Osteocyte (in vitro differentiated cells): Measurements from ENCODE around the gene ZNF784. TPM values are rescaled to one million over a fixed set of nuclear protein-coding genes. Genes with fewer than 3 reads are reported as not detected.

ENCODE experiments used
- DNase-seq: peaks from one replicate; pipeline ENCODE4 v3.0.0; 2021; ENCODE audit warnings: mixed read lengths; ENCODE audit not compliant: unreplicated experiment; ENCODE audit errors: extremely low spot score
- H3K27ac Mint-ChIP-seq: one replicate; pipeline ENCODE4 v1.8.0; 2021; ENCODE audit warnings: mild to moderate bottlenecking, mixed read lengths; ENCODE audit not compliant: unreplicated experiment
- H3K27me3 Mint-ChIP-seq: one replicate; pipeline ENCODE4 v1.8.0; 2021; ENCODE audit warnings: mixed read lengths; ENCODE audit not compliant: unreplicated experiment
- H3K36me3 Mint-ChIP-seq: one replicate; pipeline ENCODE4 v1.8.0; 2021; ENCODE audit warnings: mixed read lengths; ENCODE audit not compliant: unreplicated experiment
- H3K4me1 Mint-ChIP-seq: one replicate; pipeline ENCODE4 v1.8.0; 2021; ENCODE audit warnings: mixed read lengths; ENCODE audit not compliant: unreplicated experiment
- H3K4me3 Mint-ChIP-seq: one replicate; pipeline ENCODE4 v1.8.0; 2021; ENCODE audit warnings: mild to moderate bottlenecking, moderate library complexity, mixed read lengths; ENCODE audit not compliant: unreplicated experiment
- H3K9me3 Mint-ChIP-seq: one replicate; pipeline ENCODE4 v1.8.0; 2021; ENCODE audit warnings: mixed read lengths; ENCODE audit not compliant: unreplicated experiment
- total RNA-seq: library from RNA; stranded (reverse); gene quantifications from 2 replicates; pipeline ENCODE4 v1.2.1, GENCODE V29; 2021
- TF ChIP-seq, protein P1 (sequence below): fragments of 200-600 bp; sonication (generic); IDR thresholded peaks from 2 replicates; pipeline ENCODE4 v1.5.0; 2021; ENCODE audit warnings: antibody characterized with exemption, mild to moderate bottlenecking, moderate library complexity

The ZNF784 gene
- total RNA-seq, 1 donor from 2014 or later, result 9.6 TPM

DNA sequence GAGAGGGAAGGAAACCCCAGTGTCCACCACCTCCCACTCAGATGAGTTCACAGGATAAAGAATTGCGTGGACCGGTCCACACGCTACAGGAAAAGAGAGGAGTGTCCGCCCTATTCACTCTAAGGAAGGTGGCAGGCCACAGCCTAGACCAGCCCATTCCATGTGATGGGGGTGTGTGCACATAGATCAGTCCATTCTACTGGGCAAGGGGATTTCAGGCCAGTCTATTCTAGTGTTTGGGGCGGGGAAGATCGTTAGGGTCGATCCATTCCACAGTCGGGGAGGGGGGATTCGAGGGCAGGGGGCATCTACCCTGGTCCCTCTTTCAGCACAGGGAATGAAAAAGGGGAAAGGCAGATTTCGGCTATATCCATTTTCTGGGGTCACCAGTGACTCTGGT, 32.8 kb downstream of the ZNF784 start:
- Mint-ChIP-seq H3K4me1 (peaks cover 9% of the 10 kb centered on the region), H3K4me3 (no peak overlapping the region)

DNA sequence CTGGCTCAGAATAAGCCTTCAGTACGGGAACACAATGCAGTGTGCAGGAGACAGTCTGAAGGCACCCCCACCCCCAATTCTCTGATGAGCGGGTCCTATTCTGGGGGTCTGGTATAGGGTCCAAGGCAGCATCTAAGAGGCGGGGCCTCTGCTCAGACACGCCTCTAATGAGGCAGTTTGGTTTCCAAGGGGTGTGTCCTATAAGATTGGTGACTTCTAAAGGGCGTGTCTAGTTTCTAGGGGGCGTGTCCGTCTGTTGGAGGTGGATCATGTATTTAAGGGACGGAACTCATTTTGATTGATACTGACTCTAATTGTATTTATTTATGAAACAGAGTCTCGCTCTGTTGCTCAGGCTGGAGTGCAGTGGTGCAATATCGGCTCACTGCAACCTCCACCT, 33.7 kb downstream of the ZNF784 start:
- no peaks in the 10 kb centered on the region for H3K27me3 Mint-ChIP-seq

More for the DNA sequence above, 32.8 kb downstream of the ZNF784 start:
- Mint-ChIP-seq H3K9me3 (no peaks in the 10 kb centered on the region), H3K27me3 (no peaks in the 10 kb centered on the region), H3K36me3 (peaks cover 27% of the 10 kb centered on the region), H3K27ac (no peak overlapping the region)
- TF ChIP-seq, protein P1, sequence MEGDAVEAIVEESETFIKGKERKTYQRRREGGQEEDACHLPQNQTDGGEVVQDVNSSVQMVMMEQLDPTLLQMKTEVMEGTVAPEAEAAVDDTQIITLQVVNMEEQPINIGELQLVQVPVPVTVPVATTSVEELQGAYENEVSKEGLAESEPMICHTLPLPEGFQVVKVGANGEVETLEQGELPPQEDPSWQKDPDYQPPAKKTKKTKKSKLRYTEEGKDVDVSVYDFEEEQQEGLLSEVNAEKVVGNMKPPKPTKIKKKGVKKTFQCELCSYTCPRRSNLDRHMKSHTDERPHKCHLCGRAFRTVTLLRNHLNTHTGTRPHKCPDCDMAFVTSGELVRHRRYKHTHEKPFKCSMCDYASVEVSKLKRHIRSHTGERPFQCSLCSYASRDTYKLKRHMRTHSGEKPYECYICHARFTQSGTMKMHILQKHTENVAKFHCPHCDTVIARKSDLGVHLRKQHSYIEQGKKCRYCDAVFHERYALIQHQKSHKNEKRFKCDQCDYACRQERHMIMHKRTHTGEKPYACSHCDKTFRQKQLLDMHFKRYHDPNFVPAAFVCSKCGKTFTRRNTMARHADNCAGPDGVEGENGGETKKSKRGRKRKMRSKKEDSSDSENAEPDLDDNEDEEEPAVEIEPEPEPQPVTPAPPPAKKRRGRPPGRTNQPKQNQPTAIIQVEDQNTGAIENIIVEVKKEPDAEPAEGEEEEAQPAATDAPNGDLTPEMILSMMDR, result no peak
- no peak for DNase-seq

DNA sequence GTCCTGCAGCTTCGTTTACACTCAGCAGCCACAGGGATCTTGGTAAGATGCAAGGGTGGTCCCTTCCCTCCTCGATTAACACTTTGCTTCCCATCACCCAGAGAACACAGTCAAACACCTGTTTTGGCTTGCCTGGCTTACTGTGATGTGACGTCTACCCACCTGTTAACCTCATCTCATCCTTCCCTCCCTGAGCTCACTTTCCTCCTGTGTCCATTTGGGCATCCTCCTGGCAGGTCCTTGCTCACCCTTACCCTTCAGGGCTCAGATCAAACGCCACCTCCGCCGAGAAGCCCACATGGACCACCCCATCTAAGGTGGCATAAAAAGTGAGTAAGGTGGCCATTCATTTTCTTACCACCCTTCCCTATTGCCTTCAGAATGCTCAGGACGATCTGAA, 34.3 kb downstream of the ZNF784 start:
- Mint-ChIP-seq H3K27ac (no peak overlapping the region), H3K27me3 (no peaks in the 10 kb centered on the region), H3K36me3 (peaks cover 14% of the 10 kb centered on the region), H3K9me3 (no peaks in the 10 kb centered on the region), H3K4me1 (peaks cover 22% of the 10 kb centered on the region), H3K4me3 (no peak overlapping the region)
- DNase-seq, result no peak
- TF ChIP-seq, protein P1, result no peak

More for the DNA sequence above, 33.7 kb downstream of the ZNF784 start:
- TF ChIP-seq, protein P1, result no peak
- H3K4me3 Mint-ChIP-seq, result no peak overlapping the region
- H3K9me3 Mint-ChIP-seq, result no peaks in the 10 kb centered on the region
- peaks cover 19% of the 10 kb centered on the region for H3K36me3 Mint-ChIP-seq
- DNase-seq, result no peak
- H3K27ac Mint-ChIP-seq, result no peak overlapping the region
- H3K4me1 Mint-ChIP-seq, result peaks cover 17% of the 10 kb centered on the region

DNA sequence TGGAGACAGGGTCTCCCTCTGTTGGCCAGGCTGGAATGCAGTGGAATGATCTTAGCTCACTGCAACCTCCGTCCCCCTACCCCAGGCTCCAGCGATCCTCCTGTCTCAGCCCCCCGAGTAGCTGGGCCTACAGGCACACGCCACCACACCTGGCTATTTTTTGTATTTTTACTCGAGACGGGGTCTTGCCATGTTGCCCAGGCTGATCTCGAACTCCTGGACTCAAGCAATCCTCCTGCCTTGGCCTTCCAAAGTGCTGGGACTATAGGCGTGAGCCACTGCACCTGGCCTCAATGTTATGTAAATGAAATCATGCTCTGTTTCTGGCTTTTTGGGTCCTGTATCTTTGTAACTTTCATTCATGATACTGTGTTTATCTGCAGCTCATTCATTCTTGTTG, 35.6 kb downstream of the ZNF784 start:
- H3K4me1 Mint-ChIP-seq, result peaks cover 27% of the 10 kb centered on the region
- no peak overlapping the region for H3K4me3 Mint-ChIP-seq
- no peaks in the 10 kb centered on the region for H3K9me3 Mint-ChIP-seq
- no peaks in the 10 kb centered on the region for H3K27me3 Mint-ChIP-seq
- no peak overlapping the region for H3K27ac Mint-ChIP-seq
- peaks cover 8% of the 10 kb centered on the region for H3K36me3 Mint-ChIP-seq
- DNase-seq, result no peak
- TF ChIP-seq, protein P1, result no peak

DNA sequence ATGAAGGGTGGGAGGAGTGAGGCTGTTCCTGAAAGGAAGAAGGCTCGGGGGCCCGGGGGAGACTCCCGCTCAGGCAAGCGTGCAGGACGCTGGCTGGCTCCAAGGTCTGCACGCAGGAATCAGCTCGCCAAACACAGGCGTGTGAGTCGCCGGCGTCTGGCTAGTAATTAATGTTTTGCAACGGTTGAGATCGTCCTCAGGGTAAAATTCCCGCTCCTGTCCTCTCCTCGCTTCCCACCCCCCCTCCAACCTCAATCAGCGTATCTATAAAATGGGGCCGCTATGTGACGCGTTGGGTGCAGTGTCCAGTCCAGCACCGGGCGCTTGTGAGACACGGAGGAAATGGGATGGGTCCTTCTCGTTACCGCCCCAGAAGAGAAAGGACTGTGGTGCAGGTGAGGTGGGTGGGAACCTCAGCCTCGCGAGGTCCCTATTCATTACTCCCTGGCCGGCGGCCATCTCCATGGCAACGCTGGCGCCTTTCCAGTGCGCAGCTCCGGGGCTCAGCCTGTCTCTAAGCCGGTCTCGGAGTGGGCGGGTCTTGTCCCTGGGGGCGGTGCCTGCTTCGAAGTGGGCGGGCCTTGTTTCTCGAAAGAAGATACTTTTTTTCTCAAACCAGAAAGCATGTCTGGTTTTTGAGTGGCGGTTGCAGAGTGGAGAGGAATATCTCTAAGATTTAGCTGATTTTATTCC, 37.2 kb downstream of the ZNF784 start:
- peaks cover 27% of the 10 kb centered on the region for H3K4me1 Mint-ChIP-seq
- TF ChIP-seq, protein P1, result no peak
- peak overlapping the region; percentile 94 for H3K27ac Mint-ChIP-seq
- H3K9me3 Mint-ChIP-seq, result no peaks in the 10 kb centered on the region
- peak; percentile 97 for DNase-seq
- no peaks in the 10 kb centered on the region for H3K27me3 Mint-ChIP-seq
- peaks cover 6% of the 10 kb centered on the region for H3K36me3 Mint-ChIP-seq
- peak overlapping the region; percentile 77 for H3K4me3 Mint-ChIP-seq
